C4-2B (cell line): Measurements from ENCODE around the gene GALNT1.
A peak's percentile ranks its signal among the peaks of the same experiment; 100 is the strongest.
"Not testable (repeated sequence)": the region's sequence is repeated elsewhere in the genome, so short reads cannot be mapped to it uniquely, and the experiment has no call there.

Source experiments
- H3K27ac ChIP-seq: fragments of 450-650 bp; 2 replicates; pipeline ENCODE4 v1.5.1; 2017
- CTCF ChIP-seq: fragments of 450-650 bp; conservative IDR thresholded peaks from 2 replicates; pipeline ENCODE4 v1.5.1; 2017; ENCODE audit warnings: mild to moderate bottlenecking
- ZFX ChIP-seq: fragments of 450-650 bp; IDR thresholded peaks from 2 replicates; pipeline ENCODE4 v1.6.1; 2017

GALNT1 gene

GRCh38 chr18:35581546-35581897 is at the start of gene GALNT1:
Gene GALNT1 (plus strand): TSS chr18:35581740. CDS start chr18:35654663, 72,923 bp downstream.
- no peak for TF ChIP-seq CTCF
- TF ChIP-seq ZFX, result no peak
- peak within 1 kb of the TSS; percentile 92 for H3K27ac ChIP-seq

- TF ChIP-seq ZFX, result no peak
- TF ChIP-seq CTCF, result no peak
- H3K27ac ChIP-seq, result no peak overlapping the region
Measured at GRCh38 chr18:35533916-35534405, 47.6 kb upstream of the GALNT1 start.

GRCh38 chr18:35535297-35535696 is 46.2 kb upstream of the GALNT1 start:
- H3K27ac ChIP-seq, result no peak overlapping the region
- TF ChIP-seq CTCF (no peak), ZFX (no peak)

- H3K27ac ChIP-seq, result no peak overlapping the region
Measured at GRCh38 chr18:35542356-35542755, 39.2 kb upstream of the GALNT1 start.

GRCh38 chr18:35547008-35547605 is 34.4 kb upstream of the GALNT1 start:
- H3K27ac ChIP-seq, result no peak overlapping the region
- TF ChIP-seq ZFX, result no peak
- no peak for TF ChIP-seq CTCF

More at GRCh38 chr18:35542356-35542755, 39.2 kb upstream of the GALNT1 start:
- TF ChIP-seq ZFX (no peak), CTCF (no peak)

- TF ChIP-seq ZFX (no peak), CTCF (no peak)
- no peak overlapping the region for H3K27ac ChIP-seq
Measured at GRCh38 chr18:35549564-35549963, 32.0 kb upstream of the GALNT1 start.

GRCh38 chr18:35553300-35553699 is 28.2 kb upstream of the GALNT1 start:
- H3K27ac ChIP-seq, result no peak overlapping the region
- no peak for TF ChIP-seq CTCF
- TF ChIP-seq ZFX, result no peak

GRCh38 chr18:35555538-35555937 is 26.0 kb upstream of the GALNT1 start:
- H3K27ac ChIP-seq, result not testable (repeated sequence)
